Chondrocyte (in vitro differentiated cells): ENCODE measurements around the gene U2AF2. TPM values are rescaled to one million over a fixed set of nuclear protein-coding genes. Genes with fewer than 3 reads are reported as not detected.

Experiments
- DNase-seq: peaks from one replicate; pipeline ENCODE4 v3.0.0; 2021; ENCODE audit warnings: mixed read lengths, low spot score
- H3K27ac Mint-ChIP-seq: one replicate; pipeline ENCODE4 v1.8.0; 2021; ENCODE audit warnings: mild to moderate bottlenecking, moderate library complexity, mixed read lengths; ENCODE audit not compliant: unreplicated experiment
- H3K27me3 Mint-ChIP-seq: 2 replicates; pipeline ENCODE4 v1.8.0; 2021; ENCODE audit warnings: low read depth, mixed read lengths
- H3K36me3 Mint-ChIP-seq: 2 replicates; pipeline ENCODE4 v1.8.0; 2021; ENCODE audit warnings: low read depth, mixed read lengths
- H3K4me1 Mint-ChIP-seq: 2 replicates; pipeline ENCODE4 v1.8.0; 2021; ENCODE audit warnings: low read depth, mild to moderate bottlenecking, mixed read lengths
- H3K4me3 Mint-ChIP-seq: one replicate; pipeline ENCODE4 v1.8.0; 2021; ENCODE audit warnings: mild to moderate bottlenecking, moderate library complexity, mixed read lengths; ENCODE audit not compliant: unreplicated experiment
- H3K9me3 Mint-ChIP-seq: 2 replicates; pipeline ENCODE4 v1.8.0; 2021; ENCODE audit warnings: low read depth, mixed read lengths
- CTCF ChIP-seq: fragments of 200-600 bp; sonication (generic); IDR thresholded peaks from 2 replicates; pipeline ENCODE4 v1.5.0; 2021; ENCODE audit warnings: antibody characterized with exemption, mild to moderate bottlenecking, moderate library complexity
- total RNA-seq: library from RNA; stranded (reverse); gene quantifications from 3 replicates; pipeline ENCODE4 v1.2.1, GENCODE V29; 2021

Gene U2AF2
- total RNA-seq, 1 donor from 2014 or later = 129 TPM

DNA sequence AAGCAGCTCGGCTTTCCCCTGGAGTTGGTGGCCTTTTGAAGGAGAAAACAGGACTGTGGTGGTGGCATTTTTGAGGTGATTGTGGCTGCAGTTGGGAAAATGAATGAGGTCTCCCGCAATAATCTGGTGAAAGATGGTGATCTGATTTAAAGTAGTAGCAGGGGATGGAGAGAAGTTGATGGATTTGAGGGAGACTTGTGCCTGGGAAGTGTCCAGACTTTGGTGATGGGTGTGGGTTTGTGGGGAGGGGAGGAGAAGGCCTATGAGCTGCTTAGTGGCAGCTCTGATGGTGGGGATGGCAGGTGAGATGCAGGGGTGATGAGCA is 16.2 kb downstream of the U2AF2 start:
- Mint-ChIP-seq H3K4me1 (peaks cover 22% of the 10 kb centered on the region), H3K36me3 (peaks cover 10% of the 10 kb centered on the region), H3K9me3 (no peaks in the 10 kb centered on the region), H3K4me3 (no peak overlapping the region), H3K27me3 (no peaks in the 10 kb centered on the region), H3K27ac (peak overlapping the region; percentile 58)
- DNase-seq = no peak
- no peak for TF ChIP-seq CTCF

- TF ChIP-seq CTCF = no peak
- Mint-ChIP-seq H3K4me1 (peaks cover 36% of the 10 kb centered on the region), H3K36me3 (peaks cover 9% of the 10 kb centered on the region), H3K27ac (peak overlapping the region; percentile 6), H3K27me3 (no peaks in the 10 kb centered on the region), H3K4me3 (no peak overlapping the region), H3K9me3 (no peaks in the 10 kb centered on the region)
- DNase-seq = no peak
These were observed 17.6 kb downstream of the U2AF2 start for GRCh38 chr19:55672418-55672817.

DNA sequence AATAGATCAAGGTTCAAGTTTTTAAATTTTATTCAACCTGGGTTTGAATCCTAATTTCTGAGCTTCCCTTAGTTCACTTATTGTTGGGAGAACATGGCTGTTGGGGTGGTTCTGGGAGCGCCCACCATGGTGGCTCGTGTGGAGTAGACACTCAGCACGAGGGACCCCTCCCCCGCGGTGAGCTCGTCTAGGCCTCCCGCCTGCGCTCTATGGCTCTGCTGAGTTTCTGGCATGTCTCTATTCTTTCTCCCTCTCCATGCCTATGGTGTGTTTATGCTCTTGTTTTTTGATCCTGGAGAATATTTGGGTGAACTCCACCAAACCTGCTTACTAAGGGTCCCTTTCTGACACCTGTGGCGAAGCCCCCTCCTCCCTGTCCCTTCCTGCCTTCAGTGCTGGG is 18.6 kb downstream of the U2AF2 start:
- Mint-ChIP-seq H3K36me3 (peaks cover 12% of the 10 kb centered on the region), H3K9me3 (no peaks in the 10 kb centered on the region)

DNA sequence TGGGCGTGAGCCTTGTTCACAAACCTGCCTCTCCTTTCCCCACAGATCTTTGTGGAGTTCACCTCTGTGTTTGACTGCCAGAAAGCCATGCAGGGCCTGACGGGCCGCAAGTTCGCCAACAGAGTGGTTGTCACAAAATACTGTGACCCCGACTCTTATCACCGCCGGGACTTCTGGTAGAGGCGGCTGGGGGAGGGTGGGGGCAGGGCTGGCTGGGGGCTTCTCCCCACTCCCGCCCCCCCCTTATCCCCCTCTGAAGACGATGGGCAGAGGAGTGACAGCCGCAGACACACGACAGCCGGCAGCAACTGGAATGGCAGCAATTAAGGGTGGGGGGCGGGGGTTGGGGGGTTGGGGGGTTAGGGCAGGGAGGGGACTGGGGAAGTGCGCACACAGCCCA is 19.1 kb downstream of the U2AF2 start:
- peaks cover 13% of the 10 kb centered on the region for H3K36me3 Mint-ChIP-seq
- peaks cover 42% of the 10 kb centered on the region for H3K4me1 Mint-ChIP-seq
- peak overlapping the region; percentile 25 for H3K4me3 Mint-ChIP-seq
- H3K9me3 Mint-ChIP-seq = no peaks in the 10 kb centered on the region
- no peak for DNase-seq
- H3K27me3 Mint-ChIP-seq = no peaks in the 10 kb centered on the region
- peak overlapping the region; percentile 70 for H3K27ac Mint-ChIP-seq
- TF ChIP-seq CTCF = no peak

More for the DNA sequence above, 18.6 kb downstream of the U2AF2 start:
- Mint-ChIP-seq H3K27me3 (no peaks in the 10 kb centered on the region), H3K4me1 (peaks cover 42% of the 10 kb centered on the region), H3K4me3 (peak overlapping the region; percentile 25), H3K27ac (peak overlapping the region; percentile 70)
- DNase-seq = no peak
- no peak for TF ChIP-seq CTCF

GRCh38 chr19:55674459-55674840 is 19.6 kb downstream of the U2AF2 start:
- H3K36me3 Mint-ChIP-seq = peaks cover 15% of the 10 kb centered on the region
- H3K27me3 Mint-ChIP-seq = no peaks in the 10 kb centered on the region
- TF ChIP-seq CTCF = no peak
- H3K4me3 Mint-ChIP-seq = peak overlapping the region; percentile 65
- no peaks in the 10 kb centered on the region for H3K9me3 Mint-ChIP-seq
- peaks cover 42% of the 10 kb centered on the region for H3K4me1 Mint-ChIP-seq
- no peak for DNase-seq
- peak overlapping the region; percentile 92 for H3K27ac Mint-ChIP-seq
